Adrenal gland (tissue), 12 donors: ENCODE data around the gene KIAA1328. TPM values are rescaled to one million over a fixed set of nuclear protein-coding genes. Genes with fewer than 3 reads are reported as not detected.

Experiments used
- DNase-seq, 7 donors: peaks; one replicate each; pipeline ENCODE4 v3.0.0-alpha.2; 2019 to 2020
- H3K27ac ChIP-seq, 5 donors: fragments of 200-600 bp; sonication (generic) in 4 of 5; 1 replicate in 3 of 5; 2 replicates in 2 of 5; pipeline versions ENCODE4 v1.5.1 to v1.8.0; 2016 to 2020; ENCODE audit warnings: mild to moderate bottlenecking in 1 of 5
- H3K27me3 ChIP-seq: fragments of 200-600 bp; 2 replicates; pipeline ENCODE4 v1.8.0; 2021
- H3K36me3 ChIP-seq, 2 donors: fragments of 200-600 bp; replicated peaks in 1 of 2; 1 replicate in 1 of 2; 2 replicates in 1 of 2; pipeline versions ENCODE4 v1.5.1 to v1.8.0; 2018 to 2022
- H3K4me1 ChIP-seq, 2 donors: fragments of 200-600 bp; replicated peaks in 1 of 2; 1 replicate in 1 of 2; 2 replicates in 1 of 2; pipeline versions ENCODE4 v1.5.1 to v1.8.0; 2018 to 2021
- H3K4me3 ChIP-seq, 4 donors: fragments of 200-600 bp; sonication (generic) in 3 of 4; one replicate each; pipeline ENCODE4 v1.5.1; 2016 to 2018
- H3K9me3 ChIP-seq, 3 donors: fragments of 200-600 bp; sonication (generic) in 1 of 3; replicated peaks in 1 of 3; 1 replicate in 2 of 3; 2 replicates in 1 of 3; pipeline versions ENCODE4 v1.5.1 to v1.8.0; 2016 to 2021
- POLR2A ChIP-seq, 2 donors: fragments of 450-650 bp; IDR thresholded peaks; one replicate each; pipeline ENCODE4 v1.6.1; 2017; ENCODE audit warnings: antibody characterized with exemption in 2 of 2, mild to moderate bottlenecking in 2 of 2, moderate library complexity in 1 of 2
- WGBS, 4 donors: extraction: QIAGEN DNeasy Blood & Tissue Kit in 2 of 4; methylation state at CpG; one replicate each; pipeline versions ENCODE4 v1.1.5 to v1.1.7; 2013 to 2017; 5-methylcytosine and 5-hydroxymethylcytosine counted together
- intact Hi-C, 2 donors: fragments of 100-400 bp; cut with DNase I; formaldehyde crosslinking; loops; one replicate each; pipeline versions ENCODE4 v1.14.1 to v1.15.0; 2022 to 2023
- polyA plus RNA-seq, 3 donors: library from polyadenylated mRNA; stranded (reverse); fragments of 200-250 nt in 2 of 3; fragments of 350-450 nt in 1 of 3; fragmentation: Illumina TruSeq in 1 of 3; extraction: RNeasy Lipid Tissue Mini Kit (QIAGEN cat#74804) in 1 of 3; gene quantifications; one replicate each; pipeline ENCODE4 v1.2.3, GENCODE V29; 2013 to 2014
- total RNA-seq, 9 donors: library from RNA; depleted of rRNA in 4 of 9; stranded (reverse); fragments of >200 nt in 4 of 9; fragments of 120-200 nt in 1 of 9; fragmentation: NEBNext Ultra II Directional in 1 of 9; extraction: Animal tissue kit (Norgen Biotek cat#: 25700) in 1 of 9; gene quantifications; one replicate each; pipeline versions ENCODE4 v1.1.0 to v1.2.4, GENCODE V29; 2013 to 2023
- TF ChIP-seq, protein P1 (sequence below), 6 experiments: fragments of 450-650 bp in 4 of 6; fragments of 200-600 bp in 2 of 6; sonication (generic) in 1 of 6; IDR thresholded peaks; 1 replicate in 5 of 6; 2 replicates in 1 of 6; pipeline versions ENCODE4 v1.5.1 to v1.8.0; 2016 to 2021; ENCODE audit warnings: antibody characterized with exemption in 6 of 6, mild to moderate bottlenecking in 2 of 6, moderate library complexity in 1 of 6
- donor health status: healthy with polysubstance abuse.
- donor health status: Bipolar disorder and iron deficiency.
- donor health status: DM: yes; HTN: yes; CAD: no.
- donor health status: DM: no; HTN: no; CAD: no.
- donor health status: DM: no; HTN: no; CAD: no.
- donor health status: DM: yes; HTN: yes; CAD: no.

The KIAA1328 gene
- total and polyA plus RNA-seq, 12 donors = 2.5 to 20.5 (median 7.2) TPM

DNA sequence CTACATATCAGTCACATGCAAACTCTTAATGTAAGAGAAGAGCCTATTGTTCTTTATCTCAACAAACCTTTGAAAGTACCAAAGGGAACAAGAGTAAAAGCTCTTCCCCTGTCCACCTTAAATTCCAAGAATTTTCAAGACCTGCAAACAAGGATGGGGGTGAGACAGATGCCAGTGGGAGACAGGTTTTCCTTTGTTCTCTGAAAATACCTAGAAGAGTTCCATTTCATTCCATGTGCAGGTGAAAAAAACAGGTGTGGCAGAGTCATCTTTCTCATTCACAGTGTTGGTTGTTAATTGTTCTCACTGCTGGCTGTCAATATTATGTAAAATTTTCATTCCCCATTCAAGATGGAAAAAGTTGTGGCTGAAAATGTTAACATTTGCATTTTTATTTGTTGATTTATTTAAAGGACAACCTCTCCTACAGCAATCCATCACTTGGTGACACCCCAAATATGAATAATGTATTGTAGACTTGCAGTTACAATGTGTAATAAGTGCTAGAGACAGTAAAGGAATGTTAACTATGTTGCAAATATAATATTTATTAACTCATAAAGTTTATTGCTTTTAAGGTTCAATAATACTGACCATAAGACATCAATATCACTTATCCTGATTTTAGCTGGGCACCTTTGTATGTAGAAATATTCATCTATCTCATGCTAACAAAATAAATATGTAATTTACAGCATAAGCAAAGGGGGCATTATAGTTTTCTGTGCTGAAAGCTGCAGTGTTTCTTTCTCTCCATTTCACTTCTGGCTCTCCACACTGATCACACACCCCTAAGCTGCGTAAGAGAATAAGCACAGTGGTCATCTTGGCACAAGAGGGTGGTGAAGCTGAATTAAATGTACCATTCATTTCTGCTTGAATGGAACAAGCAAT is 347.0 kb downstream of the KIAA1328 start:
- Histone ChIP-seq H3K36me3 (no peaks in the 10 kb centered on the region), H3K27me3 (no peaks in the 10 kb centered on the region), H3K27ac (no peak overlapping the region), H3K4me1 (no peaks in the 10 kb centered on the region), H3K9me3 (no peaks in the 10 kb centered on the region), H3K4me3 (no peak overlapping the region)
- WGBS, 4 donors = 92 to 100% (median 97%) methylated on average over 1 of the region's 1 CpG
- intact Hi-C loops = no loop called here
- no peak for TF ChIP-seq POLR2A (IDR thresholded peaks at IDR 0.05)
- TF ChIP-seq, protein P1, sequence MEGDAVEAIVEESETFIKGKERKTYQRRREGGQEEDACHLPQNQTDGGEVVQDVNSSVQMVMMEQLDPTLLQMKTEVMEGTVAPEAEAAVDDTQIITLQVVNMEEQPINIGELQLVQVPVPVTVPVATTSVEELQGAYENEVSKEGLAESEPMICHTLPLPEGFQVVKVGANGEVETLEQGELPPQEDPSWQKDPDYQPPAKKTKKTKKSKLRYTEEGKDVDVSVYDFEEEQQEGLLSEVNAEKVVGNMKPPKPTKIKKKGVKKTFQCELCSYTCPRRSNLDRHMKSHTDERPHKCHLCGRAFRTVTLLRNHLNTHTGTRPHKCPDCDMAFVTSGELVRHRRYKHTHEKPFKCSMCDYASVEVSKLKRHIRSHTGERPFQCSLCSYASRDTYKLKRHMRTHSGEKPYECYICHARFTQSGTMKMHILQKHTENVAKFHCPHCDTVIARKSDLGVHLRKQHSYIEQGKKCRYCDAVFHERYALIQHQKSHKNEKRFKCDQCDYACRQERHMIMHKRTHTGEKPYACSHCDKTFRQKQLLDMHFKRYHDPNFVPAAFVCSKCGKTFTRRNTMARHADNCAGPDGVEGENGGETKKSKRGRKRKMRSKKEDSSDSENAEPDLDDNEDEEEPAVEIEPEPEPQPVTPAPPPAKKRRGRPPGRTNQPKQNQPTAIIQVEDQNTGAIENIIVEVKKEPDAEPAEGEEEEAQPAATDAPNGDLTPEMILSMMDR (IDR thresholded peaks at IDR 0.05) = no peak
- DNase-seq = no peak

DNA sequence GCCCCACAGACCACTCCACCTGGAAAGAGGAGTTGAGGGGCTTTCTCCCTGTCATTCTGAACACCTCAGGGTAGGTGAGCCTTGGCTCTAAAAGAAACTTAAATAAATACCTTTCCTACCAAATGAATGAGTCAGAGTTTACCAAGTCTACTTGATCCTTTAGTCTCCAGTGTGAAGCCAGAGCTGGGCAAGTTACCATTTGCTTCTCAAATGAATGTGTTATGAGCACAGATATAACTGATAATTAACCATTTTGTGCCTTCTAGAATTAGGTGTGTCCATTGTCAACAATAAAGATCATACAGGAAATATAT is 347.7 kb downstream of the KIAA1328 start:
- no peaks in the 10 kb centered on the region for H3K36me3 ChIP-seq
- no peak for DNase-seq
- intact Hi-C loops = no loop called here
- no peak overlapping the region for H3K27ac ChIP-seq
- no peaks in the 10 kb centered on the region for H3K27me3 ChIP-seq
- H3K9me3 ChIP-seq = no peaks in the 10 kb centered on the region
- TF ChIP-seq, protein P1 (IDR thresholded peaks at IDR 0.05) = no peak
- TF ChIP-seq POLR2A (IDR thresholded peaks at IDR 0.05) = no peak
- H3K4me3 ChIP-seq = no peak overlapping the region
- no peaks in the 10 kb centered on the region for H3K4me1 ChIP-seq

DNA sequence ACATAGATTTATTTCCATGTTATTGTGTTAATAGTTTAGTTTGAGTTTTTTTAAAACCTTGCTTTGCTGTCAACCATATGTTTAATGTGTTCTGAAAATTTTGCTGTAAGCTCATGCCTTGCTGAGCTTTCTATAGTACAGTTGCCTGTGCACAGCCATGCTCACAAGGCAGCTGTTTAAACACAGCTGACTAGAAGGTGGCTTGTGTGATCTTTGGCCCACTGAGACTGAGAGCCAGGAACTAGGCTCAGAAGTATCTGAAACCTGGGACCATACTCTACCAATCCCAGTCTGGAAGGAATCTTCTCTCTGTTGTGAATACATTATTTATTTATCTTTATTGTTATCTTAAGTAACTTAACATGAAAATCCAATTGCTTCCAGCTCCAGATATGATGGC is 350.5 kb downstream of the KIAA1328 start:
- intact Hi-C loops = no loop called here
- no peak for DNase-seq
- H3K4me1 ChIP-seq = no peaks in the 10 kb centered on the region
- no peak overlapping the region for H3K4me3 ChIP-seq
- no peaks in the 10 kb centered on the region for H3K27me3 ChIP-seq
- no peaks in the 10 kb centered on the region for H3K9me3 ChIP-seq
- H3K36me3 ChIP-seq = no peaks in the 10 kb centered on the region
- TF ChIP-seq, protein P1 (IDR thresholded peaks at IDR 0.05) = no peak
- no peak for TF ChIP-seq POLR2A (IDR thresholded peaks at IDR 0.05)
- no peak overlapping the region for H3K27ac ChIP-seq

DNA sequence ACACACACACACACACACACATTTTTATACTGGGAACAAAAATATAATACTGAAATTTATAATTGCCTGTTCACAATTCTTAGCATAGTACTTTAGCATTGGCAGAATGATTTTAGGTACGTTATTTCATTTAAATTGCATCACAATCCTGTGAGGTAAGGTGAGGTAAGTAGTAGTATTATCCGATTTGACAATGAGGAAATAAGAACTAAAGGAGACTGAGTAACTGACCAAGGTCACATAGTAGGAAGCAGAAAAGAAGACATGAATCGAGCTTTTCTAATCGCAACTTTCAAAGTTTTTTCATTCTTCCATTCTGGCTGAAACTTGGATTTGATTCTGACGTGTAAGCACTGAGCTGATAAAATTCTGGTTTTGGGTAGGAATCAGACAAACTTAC is 351.2 kb downstream of the KIAA1328 start:
- H3K4me1 ChIP-seq = no peaks in the 10 kb centered on the region
- H3K27ac ChIP-seq = no peak overlapping the region
- DNase-seq = no peak
- no peaks in the 10 kb centered on the region for H3K9me3 ChIP-seq
- 90 to 91% (median 90%) methylated on average over 5 of the region's 5 CpGs for WGBS, 4 donors
- no peaks in the 10 kb centered on the region for H3K36me3 ChIP-seq
- no peak overlapping the region for H3K4me3 ChIP-seq
- intact Hi-C loops = no loop called here
- H3K27me3 ChIP-seq = no peaks in the 10 kb centered on the region
- TF ChIP-seq, protein P1 (IDR thresholded peaks at IDR 0.05) = no peak
- no peak for TF ChIP-seq POLR2A (IDR thresholded peaks at IDR 0.05)
